DND-41 (cell line): ENCODE measurements around the gene XRCC2.
"Not testable (repeated sequence)": the region's sequence is repeated elsewhere in the genome, so short reads cannot be mapped to it uniquely, and the experiment has no call there.

Source experiments
- ATAC-seq: fragments of 200-7000 bp; cut with Tn5 transposase; 3 replicates; pipeline ENCODE4 v1.9.1; 2021; ENCODE audit warnings: low read depth; ENCODE audit not compliant: insufficient read depth
- DNase-seq: peaks from one replicate; pipeline ENCODE4 v3.0.0-alpha.2; 2020
- H2AFZ ChIP-seq: 2 replicates; pipeline ENCODE4 v1.6.0; 2012; ENCODE audit warnings: low read depth, low read length
- H3K27ac ChIP-seq: 2 replicates; pipeline ENCODE4 v1.5.1; 2012; ENCODE audit warnings: low read length, inconsistent platforms
- H3K27me3 ChIP-seq: fragments of 200-600 bp; sonication (generic); 2 replicates; pipeline ENCODE4 v1.6.0; 2012; ENCODE audit warnings: low read length, mild to moderate bottlenecking, inconsistent platforms; ENCODE audit not compliant: insufficient read depth, poor library complexity
- H3K36me3 ChIP-seq: 2 replicates; pipeline ENCODE4 v1.5.1; 2012; ENCODE audit warnings: low read length, inconsistent platforms; ENCODE audit not compliant: insufficient read depth
- H3K4me1 ChIP-seq: 2 replicates; pipeline ENCODE4 v1.5.1; 2012; ENCODE audit warnings: mild to moderate bottlenecking, low read length; ENCODE audit not compliant: insufficient read depth
- H3K4me2 ChIP-seq: 2 replicates; pipeline ENCODE4 v1.6.0; 2012; ENCODE audit warnings: mild to moderate bottlenecking, moderate library complexity, low read length, inconsistent platforms; ENCODE audit not compliant: insufficient read depth
- H3K4me3 ChIP-seq, 2 experiments: fragments of 200-600 bp in 1 of 2; shearing (Covaris generic) in 1 of 2; 2 replicates each; pipeline ENCODE4 v1.5.1; 2012 to 2016; ENCODE audit warnings: inconsistent platforms in 2 of 2, low read length in 2 of 2, mild to moderate bottlenecking in 2 of 2, low read depth in 1 of 2, moderate library complexity in 1 of 2
- H3K79me2 ChIP-seq: 2 replicates; pipeline ENCODE4 v1.6.0; 2012; ENCODE audit warnings: low read length, inconsistent platforms; ENCODE audit not compliant: insufficient read depth
- H3K9ac ChIP-seq: 2 replicates; pipeline ENCODE4 v1.6.0; 2012; ENCODE audit warnings: low read depth, mild to moderate bottlenecking, inconsistent platforms, low read length, moderate library complexity
- H3K9me3 ChIP-seq: 2 replicates; pipeline ENCODE4 v1.5.1; 2012; ENCODE audit warnings: low read length, moderate library complexity, mild to moderate bottlenecking, inconsistent platforms; ENCODE audit not compliant: insufficient read depth, severe bottlenecking
- H4K20me1 ChIP-seq: 2 replicates; pipeline ENCODE4 v1.6.0; 2012; ENCODE audit warnings: low read length; ENCODE audit not compliant: insufficient read depth
- CTCF ChIP-seq: IDR thresholded peaks from 2 replicates; pipeline ENCODE4 v1.5.1; 2012; ENCODE audit warnings: borderline replicate concordance, low read length, moderate library complexity, mild to moderate bottlenecking; ENCODE audit not compliant: poor library complexity, severe bottlenecking; ENCODE audit errors: extremely low read depth
- EZH2 ChIP-seq: IDR thresholded peaks from 3 replicates; pipeline ENCODE4 v1.6.1; 2012; ENCODE audit warnings: borderline replicate concordance, low read depth, mild to moderate bottlenecking, moderate library complexity, low read length, inconsistent platforms; ENCODE audit not compliant: severe bottlenecking

Gene XRCC2

GRCh38 chr7:152654971-152655370 is 21.0 kb downstream of the XRCC2 start:
- TF ChIP-seq CTCF (no peak), EZH2 (no peak)
- no peak overlapping the region for H2AFZ ChIP-seq
- ATAC-seq (no peak), DNase-seq (no peak)
- H3K4me2 ChIP-seq, result no peak overlapping the region
- no peak overlapping the region for H3K27ac ChIP-seq
- no peak overlapping the region for H3K4me3 ChIP-seq
- H3K36me3 ChIP-seq, result peaks cover 93% of the 10 kb centered on the region
- no peak overlapping the region for H3K9ac ChIP-seq
- H3K27me3 ChIP-seq, result no peaks in the 10 kb centered on the region
- no peaks in the 10 kb centered on the region for H3K4me1 ChIP-seq
- H4K20me1 ChIP-seq, result peaks cover 29% of the 10 kb centered on the region; the same call in 1 of the 2 replicates
- peaks cover 78% of the 10 kb centered on the region for H3K79me2 ChIP-seq
- H3K9me3 ChIP-seq, result no peaks in the 10 kb centered on the region

GRCh38 chr7:152649220-152649619 is 26.7 kb downstream of the XRCC2 start:
- DNase-seq (no peak), ATAC-seq (no peak)
- no peak overlapping the region for H3K4me2 ChIP-seq
- H3K9me3 ChIP-seq, result no peaks in the 10 kb centered on the region
- H4K20me1 ChIP-seq, result peaks cover 16% of the 10 kb centered on the region; the same call in 1 of the 2 replicates
- H2AFZ ChIP-seq, result no peak overlapping the region
- H3K4me3 ChIP-seq, result no peak overlapping the region
- TF ChIP-seq CTCF, result no peak
- no peak for TF ChIP-seq EZH2
- H3K27me3 ChIP-seq, result no peaks in the 10 kb centered on the region
- H3K36me3 ChIP-seq, result peaks cover 88% of the 10 kb centered on the region
- H3K4me1 ChIP-seq, result no peaks in the 10 kb centered on the region
- no peak overlapping the region for H3K27ac ChIP-seq
- H3K9ac ChIP-seq, result no peak overlapping the region
- peaks cover 25% of the 10 kb centered on the region for H3K79me2 ChIP-seq

- peaks cover 71% of the 10 kb centered on the region for H3K36me3 ChIP-seq
- no peak for TF ChIP-seq EZH2
- no peak for TF ChIP-seq CTCF
- H2AFZ ChIP-seq, result no peak overlapping the region
- no peak overlapping the region for H3K4me3 ChIP-seq
- peaks cover 17% of the 10 kb centered on the region; the same call in 1 of the 2 replicates for H4K20me1 ChIP-seq
- H3K4me1 ChIP-seq, result no peaks in the 10 kb centered on the region
- H3K27me3 ChIP-seq, result no peaks in the 10 kb centered on the region
- no peak overlapping the region for H3K27ac ChIP-seq
- H3K4me2 ChIP-seq, result no peak overlapping the region
- H3K9ac ChIP-seq, result no peak overlapping the region
- no peak for DNase-seq
- peaks cover 6% of the 10 kb centered on the region; the same call in 1 of the 2 replicates for H3K79me2 ChIP-seq
- ATAC-seq, result no peak
- no peaks in the 10 kb centered on the region for H3K9me3 ChIP-seq
Measured at GRCh38 chr7:152647009-152647408, 28.9 kb downstream of the XRCC2 start.

GRCh38 chr7:152646579-152646978 is 29.4 kb downstream of the XRCC2 start:
- not testable (repeated sequence) for H3K4me1 ChIP-seq, DNase-seq, H3K27me3 ChIP-seq, H3K9ac ChIP-seq, H3K79me2 ChIP-seq, H3K4me3 ChIP-seq, H3K9me3 ChIP-seq, H3K27ac ChIP-seq, H3K4me2 ChIP-seq, H2AFZ ChIP-seq, ATAC-seq
- peaks cover 17% of the 10 kb centered on the region; the same call in 1 of the 2 replicates for H4K20me1 ChIP-seq
- H3K36me3 ChIP-seq, result peaks cover 67% of the 10 kb centered on the region
